Lower leg skin (tissue), 4 donors: ENCODE results near the gene AFAP1L2. TPM values are rescaled to one million over a fixed set of nuclear protein-coding genes. Genes with fewer than 3 reads are reported as not detected.

Source experiments
- DNase-seq, 2 donors: peaks; one replicate each; pipeline ENCODE4 v3.0.0-alpha.2; 2019; ENCODE audit warnings: low spot score in 2 of 2
- H3K4me3 ChIP-seq: fragments of 200-600 bp; sonication (generic); 2 replicates; pipeline ENCODE4 v1.5.1; 2017; ENCODE audit warnings: mild to moderate bottlenecking, low read depth; ENCODE audit not compliant: poor library complexity, severe bottlenecking
- CTCF ChIP-seq, 3 donors: fragments of 450-650 bp; IDR thresholded peaks; one replicate each; pipeline ENCODE4 v1.5.1; 2016; ENCODE audit warnings: antibody characterized with exemption in 3 of 3, mild to moderate bottlenecking in 3 of 3, moderate library complexity in 2 of 3
- POLR2A ChIP-seq, 2 donors: fragments of 450-650 bp; IDR thresholded peaks; one replicate each; pipeline ENCODE4 v1.6.1; 2016 to 2017; ENCODE audit warnings: antibody characterized with exemption in 2 of 2, mild to moderate bottlenecking in 1 of 2, moderate library complexity in 1 of 2
- WGBS, 2 donors: methylation state at CpG; one replicate each; pipeline ENCODE4 v1.1.5; 2018; 5-methylcytosine and 5-hydroxymethylcytosine counted together
- intact Hi-C: fragments of 100-400 bp; cut with DNase I; formaldehyde crosslinking; loops from one replicate; pipeline ENCODE4 v1.15.0; 2023; ENCODE audit warnings: low total_unique reads
- total RNA-seq, 4 donors: library from RNA; depleted of rRNA; stranded (reverse); fragments of >200 nt; gene quantifications; one replicate each; pipeline ENCODE4 v1.1.0, GENCODE V29; 2016

Gene AFAP1L2
- total RNA-seq, 4 donors from 2014 or later, result 10.9 to 19.4 (median 14.3) TPM

GRCh38 chr10:114288424-114289095 lies 115.7 kb downstream of the AFAP1L2 start:
- intact Hi-C loops, result no loop called here
- 71 to 78% methylated on average over 11 of the region's 11 CpGs for WGBS, 2 donors
- no peak for DNase-seq
- no peak overlapping the region for H3K4me3 ChIP-seq
- TF ChIP-seq POLR2A (IDR thresholded peaks at IDR 0.05) (no peak), CTCF (IDR thresholded peaks at IDR 0.05) (no peak)

DNA sequence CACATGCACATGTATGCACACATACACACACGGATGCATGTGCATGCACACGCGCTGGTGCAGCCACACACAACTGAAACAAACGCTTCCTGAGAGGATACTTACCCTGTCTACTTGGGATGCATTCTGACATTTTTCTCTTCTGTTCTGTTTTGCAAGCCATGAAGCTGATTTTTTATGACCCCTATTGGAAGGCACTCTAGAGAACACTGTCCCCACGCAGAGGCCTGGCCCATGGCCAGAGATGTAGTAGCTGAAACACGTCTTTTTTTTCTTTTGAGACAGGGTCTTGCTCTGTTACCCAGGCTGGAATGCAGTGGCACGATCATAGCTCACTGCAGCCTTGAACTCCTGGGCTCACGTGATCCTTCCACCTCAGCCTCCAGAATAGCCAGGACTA lies 117.4 kb downstream of the AFAP1L2 start:
- intact Hi-C loops, result no loop called here
- no peak for DNase-seq
- WGBS, 2 donors, result 63 to 69% methylated on average over 8 of the region's 8 CpGs
- TF ChIP-seq CTCF (IDR thresholded peaks at IDR 0.05), result no peak
- TF ChIP-seq POLR2A (IDR thresholded peaks at IDR 0.05), result no peak
- H3K4me3 ChIP-seq, result no peak overlapping the region

GRCh38 chr10:114285961-114286441 lies 118.3 kb downstream of the AFAP1L2 start:
- TF ChIP-seq POLR2A (IDR thresholded peaks at IDR 0.05) (no peak), CTCF (IDR thresholded peaks at IDR 0.05) (no peak)
- 89 to 96% methylated on average over 10 to 29 of the region's 31 CpGs for WGBS, 2 donors
- intact Hi-C loops, result no loop called here
- no peak for DNase-seq
- H3K4me3 ChIP-seq, result no peak overlapping the region

DNA sequence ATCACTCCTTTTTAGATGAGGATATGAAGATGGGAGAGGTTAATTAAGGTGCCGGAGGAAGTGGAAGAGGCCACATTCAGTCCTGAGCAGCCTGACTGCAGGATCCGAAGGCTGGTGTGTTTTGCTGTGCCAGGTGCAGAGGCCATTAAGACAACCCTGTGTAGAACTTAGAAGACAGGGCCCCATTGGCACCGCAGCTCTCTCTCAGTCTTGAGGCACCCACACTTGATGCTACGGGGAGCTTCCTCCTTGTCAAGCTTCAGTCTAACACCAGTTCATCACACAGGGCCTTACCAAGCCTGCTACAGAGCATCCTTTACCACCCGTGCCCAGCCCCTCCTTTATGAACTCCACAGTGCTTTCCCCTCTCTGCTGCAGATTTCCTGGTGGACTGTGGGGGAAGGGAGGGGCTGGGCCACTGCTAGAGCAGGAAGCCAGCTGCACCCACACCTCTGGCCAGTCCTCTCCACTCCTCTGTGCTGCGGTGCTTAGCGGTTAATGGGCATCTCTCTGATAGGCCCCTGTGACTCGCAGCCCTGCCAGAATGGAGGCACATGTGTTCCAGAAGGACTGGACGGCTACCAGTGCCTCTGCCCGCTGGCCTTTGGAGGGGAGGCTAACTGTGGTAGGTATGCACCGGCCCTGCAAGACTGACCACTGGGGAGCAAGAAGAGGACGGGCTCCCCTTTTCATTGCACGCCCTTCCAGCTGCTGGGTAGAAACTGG lies 119.8 kb downstream of the AFAP1L2 start:
- TF ChIP-seq CTCF (IDR thresholded peaks at IDR 0.05) (no peak), POLR2A (IDR thresholded peaks at IDR 0.05) (no peak)
- H3K4me3 ChIP-seq, result no peak overlapping the region
- intact Hi-C loops, result no loop called here
- DNase-seq, result no peak
- WGBS, 2 donors, result 86% methylated on average over 13 of the region's 13 CpGs

GRCh38 chr10:114283535-114284234 lies 120.6 kb downstream of the AFAP1L2 start:
- no peak for TF ChIP-seq POLR2A (IDR thresholded peaks at IDR 0.05)
- no peak for TF ChIP-seq CTCF (IDR thresholded peaks at IDR 0.05)
- H3K4me3 ChIP-seq, result no peak overlapping the region
- no peak for DNase-seq
- intact Hi-C loops, result no loop called here
- 92 to 93% methylated on average over 6 of the region's 6 CpGs for WGBS, 2 donors
